AG04449 (cell line): ENCODE measurements around the gene TBX3.

ENCODE experiments used
- CTCF ChIA-PET: fragments of 350-600 bp; formaldehyde crosslinking; extraction: SDS; loops from one replicate; lab custom pipeline; 2021; ENCODE audit warnings: antibody characterized with exemption; lab: Yijun Ruan, JAX
- POLR2A ChIA-PET: fragments of 400-600, 350-600 bp; formaldehyde crosslinking; extraction: SDS; loops from one replicate; lab custom pipeline; 2020; ENCODE audit warnings: antibody characterized with exemption, inconsistent platforms; lab: Yijun Ruan, JAX
- DNase-seq: peaks from one replicate; pipeline ENCODE4 v3.0.0-alpha.2; 2010; ENCODE audit warnings: low read depth, low spot score
- H3K4me3 ChIP-seq: 2 replicates; pipeline ENCODE4 v1.5.1; 2011; ENCODE audit warnings: low read depth, mild to moderate bottlenecking, control low read depth, low read length
- TF ChIP-seq, protein P1 (sequence below): IDR thresholded peaks from one replicate; pipeline ENCODE4 v1.5.1; 2011; ENCODE audit warnings: mild to moderate bottlenecking, moderate library complexity, low read length, control low read depth, inconsistent platforms; ENCODE audit not compliant: insufficient read depth; ENCODE audit errors: missing control alignments

The TBX3 gene

DNA sequence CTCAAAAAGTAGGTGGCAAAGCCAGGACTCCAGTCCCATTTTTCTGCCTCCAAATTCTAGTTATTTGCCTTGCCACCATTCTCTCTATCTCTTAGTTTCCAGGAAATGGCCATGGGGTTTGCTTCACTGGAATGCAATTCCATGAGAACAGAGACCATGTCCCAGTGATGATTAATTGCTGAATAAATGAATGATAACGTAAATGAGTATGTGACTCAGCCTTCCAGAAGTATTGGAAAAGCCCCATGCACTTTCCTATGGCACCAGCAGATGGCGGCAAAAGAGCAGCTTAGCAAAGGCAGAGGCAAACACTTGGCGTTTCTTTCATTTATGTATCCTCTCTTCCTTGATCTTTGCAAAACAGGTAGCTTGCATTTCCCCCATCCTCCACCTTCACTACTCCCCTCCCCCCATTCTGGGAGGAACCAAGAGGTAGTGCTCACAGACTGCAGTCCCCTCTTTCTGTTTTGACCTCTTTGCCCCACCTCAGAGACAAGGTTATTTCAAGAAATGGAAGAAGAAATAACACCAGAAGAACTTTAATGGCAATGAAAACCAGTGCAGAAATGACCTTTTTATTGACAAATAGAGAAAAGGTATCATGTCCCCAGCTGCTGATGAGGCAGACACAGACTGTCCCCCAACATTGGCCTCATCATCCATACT, 21.3 kb downstream of the TBX3 start:
- no peak overlapping the region for H3K4me3 ChIP-seq
- POLR2A ChIA-PET, result no interaction called here
- DNase-seq, result peak; percentile 34

GRCh38 chr12:114661245-114661644, 22.7 kb downstream of the TBX3 start:
- CTCF ChIA-PET, result interaction anchor here (1.0 to 12.1 kb wide), 5 partner anchors 23 to 1286 kb away, joined by 3 to 247 read pairs (median 7); partner anchors contain the start of gene TBX3
- POLR2A ChIA-PET, result no interaction called here
- TF ChIP-seq, protein P1, sequence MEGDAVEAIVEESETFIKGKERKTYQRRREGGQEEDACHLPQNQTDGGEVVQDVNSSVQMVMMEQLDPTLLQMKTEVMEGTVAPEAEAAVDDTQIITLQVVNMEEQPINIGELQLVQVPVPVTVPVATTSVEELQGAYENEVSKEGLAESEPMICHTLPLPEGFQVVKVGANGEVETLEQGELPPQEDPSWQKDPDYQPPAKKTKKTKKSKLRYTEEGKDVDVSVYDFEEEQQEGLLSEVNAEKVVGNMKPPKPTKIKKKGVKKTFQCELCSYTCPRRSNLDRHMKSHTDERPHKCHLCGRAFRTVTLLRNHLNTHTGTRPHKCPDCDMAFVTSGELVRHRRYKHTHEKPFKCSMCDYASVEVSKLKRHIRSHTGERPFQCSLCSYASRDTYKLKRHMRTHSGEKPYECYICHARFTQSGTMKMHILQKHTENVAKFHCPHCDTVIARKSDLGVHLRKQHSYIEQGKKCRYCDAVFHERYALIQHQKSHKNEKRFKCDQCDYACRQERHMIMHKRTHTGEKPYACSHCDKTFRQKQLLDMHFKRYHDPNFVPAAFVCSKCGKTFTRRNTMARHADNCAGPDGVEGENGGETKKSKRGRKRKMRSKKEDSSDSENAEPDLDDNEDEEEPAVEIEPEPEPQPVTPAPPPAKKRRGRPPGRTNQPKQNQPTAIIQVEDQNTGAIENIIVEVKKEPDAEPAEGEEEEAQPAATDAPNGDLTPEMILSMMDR, result no peak

More for the DNA sequence above, 21.3 kb downstream of the TBX3 start:
- TF ChIP-seq, protein P1, result peak; percentile 86
- CTCF ChIA-PET, result interaction anchor here (0.8 to 12.1 kb wide), 24 partner anchors 10 to 1317 kb away, joined by 3 to 247 read pairs (median 4); partner anchors contain the start of gene TBX3

DNA sequence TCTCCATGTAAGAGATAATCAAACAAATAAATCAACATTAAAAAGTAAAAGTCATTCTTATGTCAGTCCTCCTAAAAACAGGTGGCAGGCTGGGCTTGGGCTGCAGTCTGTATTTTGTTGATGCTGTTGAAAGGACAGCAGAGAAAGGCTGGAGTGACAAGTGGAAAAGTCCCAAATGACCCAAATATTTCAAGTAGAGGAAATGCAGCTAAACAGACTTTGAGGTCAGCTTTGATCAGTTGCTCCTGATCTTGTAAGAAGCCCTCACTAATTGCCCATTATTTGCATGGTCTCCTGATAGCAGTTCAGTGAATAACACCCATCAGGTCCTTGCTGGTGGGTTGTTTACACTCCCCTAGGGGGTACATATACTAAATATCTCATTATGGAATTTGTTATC, 24.9 kb downstream of the TBX3 start:
- CTCF ChIA-PET, result interaction anchor here (8.8 kb wide), 1 partner anchor 1258 kb away, joined by 98 read pairs; no protein-coding TSS in a partner anchor
- POLR2A ChIA-PET, result no interaction called here
- TF ChIP-seq, protein P1, result no peak

More at GRCh38 chr12:114661245-114661644, 22.7 kb downstream of the TBX3 start:
- H3K4me3 ChIP-seq, result no peak overlapping the region
- DNase-seq, result no peak

DNA sequence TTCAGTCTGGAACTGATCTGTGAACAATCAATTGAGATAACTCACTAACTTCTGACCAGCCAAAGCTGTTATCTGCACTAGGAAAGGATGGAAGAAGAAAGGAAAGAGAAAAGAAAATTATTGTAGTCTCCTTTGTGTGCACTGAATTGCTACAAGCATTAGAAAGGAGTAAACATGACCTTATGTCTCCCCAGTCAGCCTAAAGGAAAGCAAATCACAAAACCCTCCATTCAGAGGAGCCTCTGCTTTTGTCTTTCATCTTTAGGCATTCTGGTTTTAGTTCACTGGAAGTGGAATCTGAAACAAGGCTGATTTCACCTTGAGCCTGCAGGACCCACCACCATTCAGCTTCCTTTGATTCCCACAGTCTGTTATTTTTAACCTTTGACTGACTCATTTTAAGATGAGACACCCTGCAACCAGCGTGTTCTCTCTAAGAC, 26.0 kb downstream of the TBX3 start:
- H3K4me3 ChIP-seq, result no peak overlapping the region
- CTCF ChIA-PET, result interaction anchor here (1.8 to 4.0 kb wide), 3 partner anchors 8 to 1261 kb away, joined by 6 to 17 read pairs (median 6); no protein-coding TSS in a partner anchor
- no peak for DNase-seq
- POLR2A ChIA-PET, result no interaction called here
- TF ChIP-seq, protein P1, result no peak

More for the DNA sequence above, 24.9 kb downstream of the TBX3 start:
- no peak for DNase-seq
- H3K4me3 ChIP-seq, result no peak overlapping the region

DNA sequence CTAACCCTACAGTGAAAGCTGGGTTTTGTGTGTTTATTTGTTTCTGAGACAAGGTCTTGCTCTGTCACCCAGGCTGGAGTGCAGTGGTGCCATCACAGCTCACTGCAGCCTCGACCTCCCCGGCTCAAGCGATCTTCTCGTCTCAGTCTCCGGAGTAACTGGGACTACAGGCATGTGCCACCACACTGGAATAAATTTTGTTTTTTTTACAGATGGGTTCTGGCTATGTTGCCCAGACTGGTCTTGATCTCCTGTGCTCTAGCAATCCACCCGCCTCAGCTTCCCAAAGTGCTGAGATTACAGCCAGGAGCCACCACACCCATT, 26.4 kb downstream of the TBX3 start:
- TF ChIP-seq, protein P1, result no peak
- ChIA-PET POLR2A (no interaction called here), CTCF (interaction anchor here (1.5 to 4.0 kb wide), 4 partner anchors 9 to 1261 kb away, joined by 5 to 17 read pairs (median 6); no protein-coding TSS in a partner anchor)
- no peak for DNase-seq
- H3K4me3 ChIP-seq, result no peak overlapping the region

- DNase-seq, result no peak
- no peak overlapping the region for H3K4me3 ChIP-seq
- ChIA-PET POLR2A (no interaction called here), CTCF (interaction anchor here (1.4 to 4.0 kb wide), 5 partner anchors 9 to 1262 kb away, joined by 5 to 17 read pairs (median 6); no protein-coding TSS in a partner anchor)
- TF ChIP-seq, protein P1, result no peak
Observed at GRCh38 chr12:114656906-114657596, 26.9 kb downstream of the TBX3 start.
